Sigmoid colon (tissue), 7 donors: ENCODE measurements around the gene HELZ2. TPM values are rescaled to one million over a fixed set of nuclear protein-coding genes. Genes with fewer than 3 reads are reported as not detected.

Experiments
- DNase-seq: peaks from one replicate; pipeline ENCODE4 v3.0.0-alpha.2; 2019
- H3K27ac ChIP-seq, 4 donors: fragments of 200-600 bp; sonication (generic); one replicate each; pipeline ENCODE4 v1.5.1; 2016 to 2019; ENCODE audit warnings: mild to moderate bottlenecking in 1 of 4
- H3K27me3 ChIP-seq, 3 donors: fragments of 200-600 bp; sonication (generic); one replicate each; pipeline ENCODE4 v1.5.1; 2019; ENCODE audit warnings: mild to moderate bottlenecking in 1 of 3
- H3K36me3 ChIP-seq, 4 donors: fragments of 200-600 bp; sonication (generic); one replicate each; pipeline ENCODE4 v1.5.1; 2016 to 2019
- H3K4me1 ChIP-seq, 4 donors: fragments of 200-600 bp; sonication (generic); one replicate each; pipeline ENCODE4 v1.5.1; 2017 to 2019
- H3K4me3 ChIP-seq, 4 donors: fragments of 200-600 bp; sonication (generic); one replicate each; pipeline ENCODE4 v1.5.1; 2017 to 2019; ENCODE audit warnings: mild to moderate bottlenecking in 2 of 4, moderate library complexity in 1 of 4
- H3K9me3 ChIP-seq, 4 donors: fragments of 200-600 bp in 3 of 4; sonication (generic) in 3 of 4; one replicate each; pipeline versions ENCODE4 v1.5.1 to v1.6.1; 2013 to 2019
- EP300 ChIP-seq, 4 donors: sonication (generic); formaldehyde crosslinking; IDR thresholded peaks; one replicate each; pipeline ENCODE4 v1.6.1; 2017; ENCODE audit warnings: antibody characterized with exemption in 4 of 4
- POLR2A ChIP-seq, 2 donors: fragments of 450-650 bp; IDR thresholded peaks; one replicate each; pipeline ENCODE4 v1.6.1; 2016; ENCODE audit warnings: antibody characterized with exemption in 2 of 2, mild to moderate bottlenecking in 2 of 2, moderate library complexity in 2 of 2
- POLR2AphosphoS5 ChIP-seq, 4 donors: sonication (generic); formaldehyde crosslinking; IDR thresholded peaks; one replicate each; pipeline ENCODE4 v1.6.1; 2017; ENCODE audit warnings: antibody characterized with exemption in 4 of 4
- WGBS, 2 donors: extraction: QIAGEN DNeasy Blood & Tissue Kit; methylation state at CpG; one replicate each; pipeline ENCODE4 v1.1.7; 2013; 5-methylcytosine and 5-hydroxymethylcytosine counted together
- intact Hi-C: fragments of 100-400 bp; cut with DNase I; formaldehyde crosslinking; loops from one replicate; pipeline ENCODE4 v1.15.1; 2023
- polyA plus RNA-seq, 3 donors: library from polyadenylated mRNA; stranded (reverse); fragments of 200-250 nt; gene quantifications; one replicate each; pipeline ENCODE4 v1.2.3, GENCODE V29; 2013
- total RNA-seq, 4 donors: library from RNA; depleted of rRNA; stranded (reverse); fragments of >200 nt; gene quantifications; one replicate each; pipeline ENCODE4 v1.1.0, GENCODE V29; 2016
- TF ChIP-seq, protein P1 (sequence below), 4 experiments: fragments of 450-650 bp in 3 of 4; fragments of 200-600 bp in 1 of 4; IDR thresholded peaks; one replicate each; pipeline ENCODE4 v1.5.1; 2016 to 2019; ENCODE audit warnings: antibody characterized with exemption in 4 of 4, mild to moderate bottlenecking in 3 of 4, moderate library complexity in 2 of 4
- donor health status: healthy with polysubstance abuse.
- donor health status: Bipolar disorder and iron deficiency.
- donor health status: healthy.

HELZ2 gene
- total and polyA plus RNA-seq, 7 donors, result 1.2 to 48.1 (median 13.6) TPM

DNA sequence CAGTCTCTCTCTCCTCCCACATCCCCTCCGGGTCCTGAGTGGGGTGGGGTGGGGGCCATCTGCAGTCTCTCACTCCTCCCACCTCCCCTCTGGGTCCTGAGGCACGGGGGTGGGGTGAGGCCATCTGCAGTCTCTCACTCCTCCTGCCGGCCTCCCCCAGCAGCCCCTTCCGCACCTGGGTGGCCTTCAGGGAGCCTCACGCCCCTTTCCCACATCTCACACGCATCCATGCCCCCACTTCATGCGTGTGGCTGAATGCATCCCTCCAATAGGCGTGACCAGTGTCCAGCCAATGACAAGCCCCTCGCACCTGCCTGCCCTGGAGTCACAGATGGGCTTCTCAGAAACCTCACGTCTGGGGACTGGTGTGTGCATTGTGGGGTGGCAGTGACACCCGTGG lies 25.5 kb downstream of the HELZ2 start:
- intact Hi-C loops, result no loop called here
- no peak for DNase-seq
- H3K4me3 ChIP-seq, result no peak overlapping the region
- peaks cover 0 to 3% (median 2%) of the 10 kb centered on the region in 4 donors for H3K4me1 ChIP-seq
- H3K9me3 ChIP-seq, result no peaks in the 10 kb centered on the region
- H3K27me3 ChIP-seq, result peaks cover 3 to 79% (median 63%) of the 10 kb centered on the region in 3 donors
- H3K36me3 ChIP-seq, result no peaks in the 10 kb centered on the region
- TF ChIP-seq POLR2A (IDR thresholded peaks at IDR 0.05), result no peak
- TF ChIP-seq, protein P1, sequence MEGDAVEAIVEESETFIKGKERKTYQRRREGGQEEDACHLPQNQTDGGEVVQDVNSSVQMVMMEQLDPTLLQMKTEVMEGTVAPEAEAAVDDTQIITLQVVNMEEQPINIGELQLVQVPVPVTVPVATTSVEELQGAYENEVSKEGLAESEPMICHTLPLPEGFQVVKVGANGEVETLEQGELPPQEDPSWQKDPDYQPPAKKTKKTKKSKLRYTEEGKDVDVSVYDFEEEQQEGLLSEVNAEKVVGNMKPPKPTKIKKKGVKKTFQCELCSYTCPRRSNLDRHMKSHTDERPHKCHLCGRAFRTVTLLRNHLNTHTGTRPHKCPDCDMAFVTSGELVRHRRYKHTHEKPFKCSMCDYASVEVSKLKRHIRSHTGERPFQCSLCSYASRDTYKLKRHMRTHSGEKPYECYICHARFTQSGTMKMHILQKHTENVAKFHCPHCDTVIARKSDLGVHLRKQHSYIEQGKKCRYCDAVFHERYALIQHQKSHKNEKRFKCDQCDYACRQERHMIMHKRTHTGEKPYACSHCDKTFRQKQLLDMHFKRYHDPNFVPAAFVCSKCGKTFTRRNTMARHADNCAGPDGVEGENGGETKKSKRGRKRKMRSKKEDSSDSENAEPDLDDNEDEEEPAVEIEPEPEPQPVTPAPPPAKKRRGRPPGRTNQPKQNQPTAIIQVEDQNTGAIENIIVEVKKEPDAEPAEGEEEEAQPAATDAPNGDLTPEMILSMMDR (IDR thresholded peaks at IDR 0.05), result no peak
- TF ChIP-seq POLR2AphosphoS5 (IDR thresholded peaks at IDR 0.05), result no peak
- no peak for TF ChIP-seq EP300 (IDR thresholded peaks at IDR 0.05)
- no peak overlapping the region for H3K27ac ChIP-seq
- WGBS, 2 donors, result 39 to 42% methylated on average over 11 of the region's 11 CpGs

- no peak for TF ChIP-seq EP300 (IDR thresholded peaks at IDR 0.05)
- no peaks in the 10 kb centered on the region for H3K4me1 ChIP-seq
- intact Hi-C loops, result no loop called here
- H3K36me3 ChIP-seq, result no peaks in the 10 kb centered on the region
- H3K27me3 ChIP-seq, result peaks cover 3 to 73% (median 56%) of the 10 kb centered on the region in 3 donors
- WGBS, 2 donors, result 44 to 59% methylated on average over 35 of the region's 35 CpGs
- H3K27ac ChIP-seq, result no peak within 1 kb of the TSS
- no peak within 1 kb of the TSS for H3K4me3 ChIP-seq
- no peak for DNase-seq
- no peaks in the 10 kb centered on the region for H3K9me3 ChIP-seq
These were observed 26.1 kb downstream of the HELZ2 start, which contains the start of gene SRMS for GRCh38 chr20:63547725-63548480. Gene SRMS (minus strand): TSS chr20:63547749. CDS start chr20:63547463, 286 bp downstream.

GRCh38 chr20:63546956-63547724 lies 26.9 kb downstream of the HELZ2 start:
- no peaks in the 10 kb centered on the region for H3K4me1 ChIP-seq
- no peaks in the 10 kb centered on the region for H3K36me3 ChIP-seq
- no peak for DNase-seq
- H3K4me3 ChIP-seq, result no peak overlapping the region
- 35 to 66% methylated on average over 58 of the region's 58 CpGs for WGBS, 2 donors
- no peaks in the 10 kb centered on the region for H3K9me3 ChIP-seq
- H3K27ac ChIP-seq, result no peak overlapping the region
- peaks cover 3 to 67% (median 51%) of the 10 kb centered on the region in 3 donors for H3K27me3 ChIP-seq
- TF ChIP-seq, protein P1 (IDR thresholded peaks at IDR 0.05), result no peak
- TF ChIP-seq POLR2AphosphoS5 (IDR thresholded peaks at IDR 0.05) (no peak), EP300 (IDR thresholded peaks at IDR 0.05) (no peak), POLR2A (IDR thresholded peaks at IDR 0.05) (no peak)
- intact Hi-C loops, result no loop called here

DNA sequence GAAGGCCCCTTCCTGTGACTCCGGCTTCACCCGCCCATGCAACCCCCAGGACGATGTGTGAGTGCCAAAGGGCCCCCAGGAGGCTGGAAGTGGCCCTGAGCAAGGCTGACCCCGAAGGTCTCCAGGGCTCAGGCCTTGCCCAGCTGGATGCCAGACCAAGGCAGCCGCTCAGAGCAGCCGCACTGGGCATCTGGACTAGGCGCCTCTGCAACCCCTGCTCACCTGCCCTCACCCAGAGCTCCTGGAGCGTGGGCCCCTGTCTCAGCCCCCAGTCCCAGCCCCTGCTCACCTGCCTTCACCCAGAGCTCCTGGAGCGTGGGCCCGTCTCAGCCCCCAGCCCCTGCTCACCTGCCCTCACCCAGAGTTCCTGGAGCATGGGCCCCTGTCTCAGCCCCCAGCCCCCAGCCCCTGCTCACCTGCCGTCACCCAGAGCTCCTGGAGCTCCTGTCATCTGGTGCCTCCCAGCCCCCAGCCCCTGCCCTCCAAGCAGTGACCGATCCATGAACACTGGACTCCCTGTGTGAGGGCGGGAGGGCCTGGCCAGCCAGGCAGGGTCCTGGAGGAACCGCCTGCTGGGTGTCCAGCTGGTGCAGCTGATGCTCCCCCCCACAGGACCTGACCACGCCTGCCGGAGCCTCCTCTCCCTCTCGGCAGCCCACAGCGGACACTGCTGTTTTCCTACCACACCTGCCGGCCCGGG lies 27.6 kb downstream of the HELZ2 start:
- H3K27ac ChIP-seq, result no peak overlapping the region
- WGBS, 2 donors, result 43 to 77% methylated on average over 20 of the region's 20 CpGs
- intact Hi-C loops, result no loop called here
- H3K4me1 ChIP-seq, result no peaks in the 10 kb centered on the region
- TF ChIP-seq EP300 (IDR thresholded peaks at IDR 0.05), result no peak
- TF ChIP-seq, protein P1 (IDR thresholded peaks at IDR 0.05), result no peak
- TF ChIP-seq POLR2AphosphoS5 (IDR thresholded peaks at IDR 0.05), result no peak
- TF ChIP-seq POLR2A (IDR thresholded peaks at IDR 0.05), result no peak
- no peak for DNase-seq
- peaks cover 3 to 62% (median 51%) of the 10 kb centered on the region in 3 donors for H3K27me3 ChIP-seq
- no peaks in the 10 kb centered on the region for H3K9me3 ChIP-seq
- H3K4me3 ChIP-seq, result no peak overlapping the region
- H3K36me3 ChIP-seq, result no peaks in the 10 kb centered on the region

GRCh38 chr20:63545814-63546213 lies 28.2 kb downstream of the HELZ2 start:
- H3K36me3 ChIP-seq, result no peaks in the 10 kb centered on the region
- H3K27ac ChIP-seq, result no peak overlapping the region
- no peak overlapping the region for H3K4me3 ChIP-seq
- H3K9me3 ChIP-seq, result no peaks in the 10 kb centered on the region
- 13 to 43% methylated on average over 6 of the region's 6 CpGs for WGBS, 2 donors
- no peaks in the 10 kb centered on the region for H3K4me1 ChIP-seq
- intact Hi-C loops, result no loop called here
- DNase-seq, result no peak
- TF ChIP-seq EP300 (IDR thresholded peaks at IDR 0.05) (no peak), POLR2A (IDR thresholded peaks at IDR 0.05) (no peak), POLR2AphosphoS5 (IDR thresholded peaks at IDR 0.05) (no peak)
- TF ChIP-seq, protein P1 (IDR thresholded peaks at IDR 0.05), result no peak
- peaks cover 0 to 62% (median 48%) of the 10 kb centered on the region in 3 donors for H3K27me3 ChIP-seq
